HEK293 (cell line): ENCODE results near the gene ZNF658.
"Not testable (repeated sequence)": the region's sequence is repeated elsewhere in the genome, so short reads cannot be mapped to it uniquely, and the experiment has no call there.

ENCODE experiments used
- CTCF ChIP-seq: fragments of 450-650 bp; formaldehyde crosslinking; IDR thresholded peaks from 2 replicates; pipeline ENCODE4 v1.5.1; 2016; ENCODE audit warnings: missing biosample characterization, missing genetic modification characterization
- EGR2 ChIP-seq: fragments of 450-650 bp; formaldehyde crosslinking; IDR thresholded peaks from 2 replicates; pipeline ENCODE4 v1.5.1; 2016; ENCODE audit warnings: low read depth, missing biosample characterization, missing genetic modification characterization
- SP7 ChIP-seq: fragments of 450-650 bp; formaldehyde crosslinking; IDR thresholded peaks from 2 replicates; pipeline ENCODE4 v1.5.1; 2016; ENCODE audit warnings: missing biosample characterization, missing genetic modification characterization
- ZBTB21 ChIP-seq: fragments of 450-650 bp; formaldehyde crosslinking; IDR thresholded peaks from 2 replicates; pipeline ENCODE4 v1.5.1; 2017; ENCODE audit warnings: missing biosample characterization, missing genetic modification characterization
- ZNF24 ChIP-seq: fragments of 450-650 bp; formaldehyde crosslinking; IDR thresholded peaks from 2 replicates; pipeline ENCODE4 v1.5.1; 2016; ENCODE audit warnings: missing biosample characterization, missing genetic modification characterization
- ZNF311 ChIP-seq: fragments of 450-650 bp; formaldehyde crosslinking; IDR thresholded peaks from 2 replicates; pipeline ENCODE4 v1.5.1; 2017; ENCODE audit warnings: missing biosample characterization, missing genetic modification characterization, borderline replicate concordance
- ZNF391 ChIP-seq: fragments of 450-650 bp; formaldehyde crosslinking; IDR thresholded peaks from 2 replicates; pipeline ENCODE4 v1.5.1; 2016; ENCODE audit warnings: low read depth, missing biosample characterization, missing genetic modification characterization, borderline replicate concordance
- ZNF473 ChIP-seq: fragments of 450-650 bp; formaldehyde crosslinking; IDR thresholded peaks from 2 replicates; pipeline ENCODE4 v1.5.1; 2017; ENCODE audit warnings: missing biosample characterization, missing genetic modification characterization
- ZNF623 ChIP-seq: fragments of 450-650 bp; formaldehyde crosslinking; IDR thresholded peaks from 2 replicates; pipeline ENCODE4 v1.5.1; 2016; ENCODE audit warnings: missing biosample characterization, missing genetic modification characterization

- not testable (repeated sequence) for TF ChIP-seq ZBTB21; ZNF473 (tag by site-specific recombination); CTCF; ZNF623 (tag by site-specific recombination); EGR2 (tag by site-specific recombination); ZNF391 (tag by site-specific recombination); SP7; ZNF311 (tag by site-specific recombination); ZNF24 (tag by site-specific recombination)
Measured at GRCh38 chr9:66937662-66938061, 37.1 kb downstream of the ZNF658 start.
